ENCODE measurements around the gene NOSIP.

NOSIP gene

DNA sequence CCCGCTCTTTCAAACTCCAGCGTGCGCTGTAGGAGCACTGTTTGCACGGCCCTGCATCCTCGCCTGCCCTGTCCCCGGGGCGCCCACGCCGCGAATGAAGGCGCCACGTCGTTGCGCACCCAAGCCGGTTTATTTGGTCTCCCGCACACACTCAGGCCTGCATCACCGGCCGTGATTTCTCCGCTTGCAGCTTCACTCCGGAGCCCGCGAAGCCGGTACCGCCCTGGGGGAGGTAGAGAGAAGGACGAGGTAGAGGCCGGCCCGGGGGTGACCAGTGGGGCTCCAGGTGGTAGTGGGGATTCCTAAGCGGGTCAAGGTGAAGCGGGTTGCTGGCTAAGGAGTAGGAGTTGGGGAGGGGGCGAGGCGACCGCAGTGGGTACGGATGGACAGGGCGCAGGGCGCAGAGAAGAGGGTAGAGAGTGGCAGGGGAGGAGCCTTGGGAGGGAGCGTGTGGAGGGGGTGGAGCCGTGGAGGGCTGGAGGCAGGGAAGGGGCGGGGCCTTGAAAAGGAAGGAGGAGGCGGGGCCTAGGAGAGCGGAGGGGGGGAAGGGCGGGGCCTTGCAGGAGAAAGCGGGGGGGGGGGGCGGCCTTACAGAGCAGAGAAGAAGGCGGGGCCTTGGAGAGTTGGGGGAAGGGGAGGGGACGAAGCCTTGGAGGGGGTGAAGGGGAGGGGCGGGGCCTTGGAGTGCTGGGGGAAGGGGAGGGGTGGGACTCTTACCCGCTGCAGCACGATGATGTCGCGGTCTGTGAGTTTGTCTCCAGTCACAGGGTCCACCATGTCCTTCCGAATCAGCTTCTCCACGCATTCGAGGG, 24.6 kb downstream of the NOSIP start:
- H3K4me1 ChIP-seq (ENCODE audit: insufficient read depth, low read length) = no peaks in the 10 kb centered on the region; the same call in 1 of the 2 replicates
- peak overlapping the region; percentile 80 for H3K9ac ChIP-seq (ENCODE audit: low read depth, low read length)
- H3K36me3 ChIP-seq (ENCODE audit: insufficient read depth, low read length) = peaks cover 43% of the 10 kb centered on the region
- H3K9me3 ChIP-seq (ENCODE audit: insufficient read depth, low read depth, low read length) = no peaks in the 10 kb centered on the region
- no peaks in the 10 kb centered on the region for H3K27me3 ChIP-seq (ENCODE audit: insufficient read depth, low read length)
- 65% methylated on average over 49 of the region's 53 CpGs for WGBS
- H3K27ac ChIP-seq (ENCODE audit: low read depth, low read length) = peak overlapping the region; percentile 82
- peak overlapping the region; percentile 68 for H3K4me3 ChIP-seq (ENCODE audit: low read length)

DNA sequence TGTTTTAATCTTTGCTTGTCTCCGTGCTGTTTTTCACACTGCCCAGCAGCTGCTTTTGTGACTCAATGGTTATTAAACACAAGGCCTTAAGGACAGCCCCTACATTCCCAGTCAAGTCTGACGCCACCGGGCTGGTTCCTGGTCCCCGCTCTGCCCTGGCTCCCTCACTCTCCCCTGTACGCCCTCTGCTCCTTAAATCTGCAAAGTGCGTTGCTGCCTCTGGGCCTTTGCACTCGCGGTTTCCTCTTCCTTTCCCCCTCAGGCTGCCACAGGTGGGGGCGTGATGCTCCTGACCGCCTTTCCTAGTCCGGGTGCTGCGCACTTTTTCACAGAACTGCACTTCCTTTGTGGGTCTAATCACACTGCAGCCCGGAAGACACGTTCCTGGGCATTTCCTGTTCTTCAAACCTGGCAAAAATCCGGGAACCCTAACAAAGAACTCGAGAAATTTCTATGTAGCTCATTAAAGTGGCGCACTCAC, 25.6 kb downstream of the NOSIP start:
- H3K27me3 ChIP-seq (ENCODE audit: insufficient read depth, low read length) = no peaks in the 10 kb centered on the region
- no peaks in the 10 kb centered on the region; the same call in 1 of the 2 replicates for H3K4me1 ChIP-seq (ENCODE audit: insufficient read depth, low read length)
- H3K9ac ChIP-seq (ENCODE audit: low read depth, low read length) = no peak overlapping the region
- peaks cover 38% of the 10 kb centered on the region for H3K36me3 ChIP-seq (ENCODE audit: insufficient read depth, low read length)
- H3K27ac ChIP-seq (ENCODE audit: low read depth, low read length) = no peak overlapping the region
- H3K9me3 ChIP-seq (ENCODE audit: insufficient read depth, low read depth, low read length) = no peaks in the 10 kb centered on the region
- no peak overlapping the region for H3K4me3 ChIP-seq (ENCODE audit: low read length)
- 92% methylated on average over 17 of the region's 17 CpGs for WGBS

DNA sequence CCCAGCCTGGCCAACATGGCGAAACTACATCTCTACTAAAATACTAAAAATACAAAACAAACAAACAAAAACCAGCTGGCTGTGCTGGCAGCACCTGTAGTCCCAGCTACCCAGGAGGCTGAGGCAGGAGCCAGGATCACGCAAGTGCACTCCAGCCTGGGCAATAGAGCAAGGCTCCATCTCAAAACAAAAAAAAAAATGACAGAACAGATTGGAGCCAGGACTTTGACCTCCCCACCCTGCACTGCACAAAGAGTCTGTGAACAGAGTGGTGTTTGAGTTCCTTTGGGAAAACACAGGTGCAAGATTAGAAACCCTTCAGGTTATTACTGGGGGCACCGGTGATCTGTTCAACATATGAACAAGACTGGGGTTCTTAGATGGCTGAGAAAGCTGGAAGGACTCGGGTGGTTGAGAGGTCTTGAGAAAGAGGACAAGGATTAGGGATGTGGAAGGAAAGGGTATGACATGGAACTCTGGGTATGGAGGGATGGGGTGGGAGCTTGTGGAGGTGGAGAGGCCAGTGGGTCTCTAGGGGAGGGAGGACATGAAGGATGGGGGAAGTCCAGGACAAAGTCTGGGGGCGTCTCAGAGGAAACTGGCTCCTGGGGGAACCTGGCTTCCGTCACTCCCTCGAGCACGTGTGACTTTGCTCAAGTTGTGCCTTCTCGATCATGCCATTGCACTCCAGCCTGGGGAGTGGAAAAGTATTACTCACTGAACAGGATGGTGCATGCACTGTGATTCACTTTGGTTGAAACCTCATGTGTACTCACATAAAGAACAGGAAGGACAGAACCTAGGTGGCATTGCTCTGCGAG, 26.7 kb downstream of the NOSIP start:
- WGBS = 92% methylated on average over 10 of the region's 10 CpGs
- Histone ChIP-seq H3K9ac (ENCODE audit: low read depth, low read length) (no peak overlapping the region), H3K4me1 (ENCODE audit: insufficient read depth, low read length) (no peaks in the 10 kb centered on the region; the same call in 1 of the 2 replicates), H3K4me3 (ENCODE audit: low read length) (no peak overlapping the region), H3K27me3 (ENCODE audit: insufficient read depth, low read length) (no peaks in the 10 kb centered on the region), H3K9me3 (ENCODE audit: insufficient read depth, low read depth, low read length) (no peaks in the 10 kb centered on the region), H3K36me3 (ENCODE audit: insufficient read depth, low read length) (peaks cover 27% of the 10 kb centered on the region), H3K27ac (ENCODE audit: low read depth, low read length) (no peak overlapping the region)

DNA sequence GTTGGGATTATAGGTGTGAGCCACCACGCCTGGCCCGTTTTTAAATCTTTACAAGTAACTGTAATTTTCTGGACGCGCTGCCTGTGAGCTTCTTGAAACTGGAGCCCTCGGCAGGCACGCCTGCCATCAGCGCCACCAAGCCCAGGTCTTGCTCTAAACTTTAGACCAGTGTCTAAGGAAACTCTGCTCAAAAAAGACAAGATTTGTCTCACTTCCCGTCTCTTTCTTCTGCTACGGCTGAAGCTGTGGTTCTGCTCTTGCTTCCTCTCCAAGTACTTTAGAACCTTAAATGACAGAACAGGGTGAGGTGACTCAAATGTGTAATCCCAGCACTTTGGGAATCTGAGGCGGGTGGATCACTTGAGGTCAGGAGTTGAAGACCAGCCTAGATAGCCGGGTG, 27.6 kb downstream of the NOSIP start:
- no peaks in the 10 kb centered on the region for H3K9me3 ChIP-seq (ENCODE audit: insufficient read depth, low read depth, low read length)
- peaks cover 20% of the 10 kb centered on the region for H3K36me3 ChIP-seq (ENCODE audit: insufficient read depth, low read length)
- H3K4me1 ChIP-seq (ENCODE audit: insufficient read depth, low read length) = no peaks in the 10 kb centered on the region; the same call in 1 of the 2 replicates
- H3K27ac ChIP-seq (ENCODE audit: low read depth, low read length) = no peak overlapping the region
- no peak overlapping the region for H3K4me3 ChIP-seq (ENCODE audit: low read length)
- no peak overlapping the region for H3K9ac ChIP-seq (ENCODE audit: low read depth, low read length)
- H3K27me3 ChIP-seq (ENCODE audit: insufficient read depth, low read length) = no peaks in the 10 kb centered on the region
- WGBS = 95% methylated on average over 11 of the region's 11 CpGs

DNA sequence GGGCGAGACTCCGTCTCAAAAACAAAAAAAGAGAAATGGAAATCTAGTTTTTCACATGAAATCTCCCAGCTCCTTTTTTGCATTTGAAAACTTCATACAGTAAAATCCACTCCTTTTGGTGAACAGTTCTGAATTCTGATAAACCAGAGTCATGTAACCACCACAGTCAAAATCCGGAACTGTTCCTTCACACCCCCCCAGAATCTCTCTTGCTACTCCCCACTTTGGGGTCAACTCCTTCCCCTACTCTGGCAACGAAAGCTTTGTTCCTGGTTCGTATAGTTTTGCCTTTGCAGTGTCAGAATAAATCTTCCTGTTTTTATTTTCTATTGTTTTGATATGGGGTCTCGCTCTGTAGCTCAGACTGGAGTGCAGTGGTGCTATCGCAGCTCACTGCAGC, 28.8 kb downstream of the NOSIP start:
- no peak overlapping the region for H3K27ac ChIP-seq (ENCODE audit: low read depth, low read length)
- no peaks in the 10 kb centered on the region for H3K27me3 ChIP-seq (ENCODE audit: insufficient read depth, low read length)
- peaks cover 3% of the 10 kb centered on the region; the same call in 1 of the 2 replicates for H3K4me1 ChIP-seq (ENCODE audit: insufficient read depth, low read length)
- no peak overlapping the region for H3K9ac ChIP-seq (ENCODE audit: low read depth, low read length)
- peaks cover 13% of the 10 kb centered on the region for H3K36me3 ChIP-seq (ENCODE audit: insufficient read depth, low read length)
- 97% methylated on average over 7 of the region's 7 CpGs for WGBS
- H3K4me3 ChIP-seq (ENCODE audit: low read length) = no peak overlapping the region
- no peaks in the 10 kb centered on the region for H3K9me3 ChIP-seq (ENCODE audit: insufficient read depth, low read depth, low read length)

DNA sequence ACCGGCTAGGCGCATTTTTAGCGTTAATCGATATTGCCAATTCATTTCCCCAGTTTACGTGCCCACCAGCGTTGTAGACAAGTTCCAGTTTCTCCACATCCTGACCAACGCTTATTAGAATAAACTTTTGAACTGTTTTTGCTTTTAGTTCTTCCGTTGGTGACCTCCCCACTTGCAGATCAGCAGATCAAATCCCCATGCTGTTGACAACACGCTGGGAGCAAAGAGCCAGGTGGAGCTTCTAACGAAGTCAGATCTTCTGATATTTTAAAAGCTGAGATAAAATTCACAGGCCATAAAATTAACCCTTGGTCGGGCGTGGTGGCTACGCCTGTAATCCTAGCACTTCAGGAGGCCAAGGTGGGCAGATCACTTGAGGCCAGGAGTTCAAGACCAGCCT, 31.3 kb downstream of the NOSIP start:
- WGBS = 89% methylated on average over 13 of the region's 13 CpGs
- Histone ChIP-seq H3K27me3 (ENCODE audit: insufficient read depth, low read length) (no peaks in the 10 kb centered on the region), H3K27ac (ENCODE audit: low read depth, low read length) (no peak overlapping the region), H3K9me3 (ENCODE audit: insufficient read depth, low read depth, low read length) (no peaks in the 10 kb centered on the region), H3K36me3 (ENCODE audit: insufficient read depth, low read length) (0 out of 2 replicates have a peak, but pooled peaks cover 2% of the 10 kb centered on the region), H3K4me1 (ENCODE audit: insufficient read depth, low read length) (peaks cover 3% of the 10 kb centered on the region; the same call in 1 of the 2 replicates), H3K4me3 (ENCODE audit: low read length) (no peak overlapping the region), H3K9ac (ENCODE audit: low read depth, low read length) (no peak overlapping the region)

DNA sequence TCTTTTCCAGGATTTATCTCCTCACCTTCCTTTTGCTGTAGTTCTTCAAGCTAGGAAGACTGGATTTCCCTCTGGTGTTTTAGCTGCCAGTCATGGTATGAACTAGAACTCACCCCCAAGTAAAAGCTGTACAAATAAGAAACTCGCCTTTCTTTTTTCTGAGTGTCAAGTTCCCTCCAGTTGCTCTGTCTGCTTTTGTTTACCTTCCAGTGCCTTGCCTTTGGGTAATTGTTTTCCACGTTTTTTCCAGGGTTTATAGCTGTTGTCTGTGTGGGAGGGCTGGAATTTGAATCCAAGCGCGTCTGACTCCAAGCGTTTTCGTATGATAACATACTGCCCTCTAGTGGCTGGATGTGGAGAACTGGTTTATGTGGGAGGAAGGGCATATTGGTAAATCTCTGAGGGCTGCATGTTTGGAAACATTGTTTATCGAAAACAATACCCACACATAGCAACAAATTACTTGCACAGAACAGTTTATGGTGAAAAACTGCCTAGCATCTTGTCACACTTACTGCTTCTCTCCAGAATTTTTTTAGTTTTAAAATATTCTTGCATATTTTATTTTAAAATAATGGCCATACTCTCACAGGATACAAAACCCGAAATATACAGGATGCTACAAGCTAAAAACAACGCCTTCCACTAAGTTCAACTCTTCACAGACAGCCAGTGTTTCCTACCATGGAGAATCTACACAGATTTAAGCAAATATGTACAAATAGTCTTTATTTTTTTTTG, 33.4 kb downstream of the NOSIP start:
- Histone ChIP-seq H3K9me3 (ENCODE audit: insufficient read depth, low read depth, low read length) (no peaks in the 10 kb centered on the region), H3K27ac (ENCODE audit: low read depth, low read length) (peak overlapping the region; percentile 28; the same call in 1 of the 2 replicates), H3K9ac (ENCODE audit: low read depth, low read length) (no peak overlapping the region), H3K4me1 (ENCODE audit: insufficient read depth, low read length) (peaks cover 3% of the 10 kb centered on the region; the same call in 1 of the 2 replicates), H3K4me3 (ENCODE audit: low read length) (peak overlapping the region; percentile 10; the same call in 1 of the 2 replicates), H3K36me3 (ENCODE audit: insufficient read depth, low read length) (no peaks in the 10 kb centered on the region), H3K27me3 (ENCODE audit: insufficient read depth, low read length) (no peaks in the 10 kb centered on the region)
- 28% methylated on average over 9 of the region's 9 CpGs for WGBS

DNA sequence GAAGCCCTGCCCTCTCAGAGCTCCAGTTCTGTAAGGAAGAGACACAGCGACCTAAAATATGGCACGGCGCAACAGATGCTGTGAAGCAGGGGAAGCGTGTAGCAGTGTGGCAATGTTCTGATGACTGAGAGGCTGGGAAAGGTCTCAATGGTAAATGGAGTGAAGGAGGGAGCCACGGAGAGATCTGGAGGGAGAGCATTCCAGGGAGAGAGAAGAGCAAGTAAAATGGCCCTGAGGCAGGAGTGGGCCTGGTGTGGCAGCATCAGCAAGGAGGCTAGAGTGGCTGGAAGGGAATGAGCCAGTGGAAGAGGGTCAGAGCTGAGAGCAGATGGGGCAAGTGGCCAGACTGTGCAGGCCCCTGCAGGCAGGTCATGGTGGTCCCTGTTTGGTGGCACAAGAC, 36.2 kb downstream of the NOSIP start:
- no peaks in the 10 kb centered on the region for H3K27me3 ChIP-seq (ENCODE audit: insufficient read depth, low read length)
- H3K9ac ChIP-seq (ENCODE audit: low read depth, low read length) = no peak overlapping the region
- peaks cover under 1% of the 10 kb centered on the region; the same call in 1 of the 2 replicates for H3K36me3 ChIP-seq (ENCODE audit: insufficient read depth, low read length)
- WGBS = 92% methylated on average over 5 of the region's 5 CpGs
- H3K27ac ChIP-seq (ENCODE audit: low read depth, low read length) = no peak overlapping the region
- H3K4me1 ChIP-seq (ENCODE audit: insufficient read depth, low read length) = peaks cover 3% of the 10 kb centered on the region; the same call in 1 of the 2 replicates
- H3K9me3 ChIP-seq (ENCODE audit: insufficient read depth, low read depth, low read length) = no peaks in the 10 kb centered on the region
- H3K4me3 ChIP-seq (ENCODE audit: low read length) = no peak overlapping the region

DNA sequence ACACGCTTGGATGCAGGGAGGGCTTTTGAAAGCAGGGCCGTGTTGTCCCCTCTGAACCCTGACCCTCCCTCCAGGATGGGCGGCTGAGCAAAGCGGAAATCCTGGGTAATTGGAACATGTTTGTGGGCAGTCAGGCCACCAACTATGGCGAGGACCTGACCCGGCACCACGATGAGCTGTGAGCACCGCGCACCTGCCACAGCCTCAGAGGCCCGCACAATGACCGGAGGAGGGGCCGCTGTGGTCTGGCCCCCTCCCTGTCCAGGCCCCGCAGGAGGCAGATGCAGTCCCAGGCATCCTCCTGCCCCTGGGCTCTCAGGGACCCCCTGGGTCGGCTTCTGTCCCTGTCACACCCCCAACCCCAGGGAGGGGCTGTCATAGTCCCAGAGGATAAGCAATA, 37.3 kb downstream of the NOSIP start:
- WGBS = 92% methylated on average over 14 of the region's 14 CpGs
- Histone ChIP-seq H3K9ac (ENCODE audit: low read depth, low read length) (no peak overlapping the region), H3K4me3 (ENCODE audit: low read length) (no peak overlapping the region), H3K27ac (ENCODE audit: low read depth, low read length) (no peak overlapping the region), H3K36me3 (ENCODE audit: insufficient read depth, low read length) (peaks cover 8% of the 10 kb centered on the region; the same call in 1 of the 2 replicates), H3K9me3 (ENCODE audit: insufficient read depth, low read depth, low read length) (no peaks in the 10 kb centered on the region), H3K4me1 (ENCODE audit: insufficient read depth, low read length) (peaks cover 3% of the 10 kb centered on the region; the same call in 1 of the 2 replicates), H3K27me3 (ENCODE audit: insufficient read depth, low read length) (no peaks in the 10 kb centered on the region)

DNA sequence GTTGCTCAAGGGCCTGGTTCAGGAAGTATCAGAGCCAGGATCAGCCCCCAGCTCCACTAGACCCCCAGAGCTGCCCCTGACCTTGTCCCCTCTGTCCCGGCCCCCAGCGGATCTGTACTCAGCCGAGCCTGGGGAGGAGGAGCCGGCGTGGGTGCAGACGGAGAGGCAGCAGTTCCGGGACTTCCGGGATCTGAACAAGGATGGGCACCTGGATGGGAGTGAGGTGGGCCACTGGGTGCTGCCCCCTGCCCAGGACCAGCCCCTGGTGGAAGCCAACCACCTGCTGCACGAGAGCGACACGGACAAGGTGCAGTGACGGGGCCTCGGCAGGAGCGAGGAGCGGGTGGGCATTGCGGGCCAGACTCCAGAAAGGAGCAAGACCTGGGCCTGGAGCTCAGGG, 37.9 kb downstream of the NOSIP start:
- 93% methylated on average over 16 of the region's 16 CpGs for WGBS

More for the DNA sequence above, 37.9 kb downstream of the NOSIP start:
- H3K36me3 ChIP-seq (ENCODE audit: insufficient read depth, low read length) = peaks cover 8% of the 10 kb centered on the region; the same call in 1 of the 2 replicates
- H3K27ac ChIP-seq (ENCODE audit: low read depth, low read length) = no peak overlapping the region
- H3K9me3 ChIP-seq (ENCODE audit: insufficient read depth, low read depth, low read length) = no peaks in the 10 kb centered on the region
- no peak overlapping the region for H3K4me3 ChIP-seq (ENCODE audit: low read length)
- no peaks in the 10 kb centered on the region for H3K27me3 ChIP-seq (ENCODE audit: insufficient read depth, low read length)
- H3K9ac ChIP-seq (ENCODE audit: low read depth, low read length) = no peak overlapping the region
- peaks cover 3% of the 10 kb centered on the region; the same call in 1 of the 2 replicates for H3K4me1 ChIP-seq (ENCODE audit: insufficient read depth, low read length)

Measured in HUES64 (cell line).